ENCODE data around the gene TMEM81. TPM values are rescaled to one million over a fixed set of nuclear protein-coding genes. Genes with fewer than 3 reads are reported as not detected.

The TMEM81 gene
- total and polyA plus RNA-seq, 2 experiments from 2014 or later = 3.6 to 4.5 TPM

DNA sequence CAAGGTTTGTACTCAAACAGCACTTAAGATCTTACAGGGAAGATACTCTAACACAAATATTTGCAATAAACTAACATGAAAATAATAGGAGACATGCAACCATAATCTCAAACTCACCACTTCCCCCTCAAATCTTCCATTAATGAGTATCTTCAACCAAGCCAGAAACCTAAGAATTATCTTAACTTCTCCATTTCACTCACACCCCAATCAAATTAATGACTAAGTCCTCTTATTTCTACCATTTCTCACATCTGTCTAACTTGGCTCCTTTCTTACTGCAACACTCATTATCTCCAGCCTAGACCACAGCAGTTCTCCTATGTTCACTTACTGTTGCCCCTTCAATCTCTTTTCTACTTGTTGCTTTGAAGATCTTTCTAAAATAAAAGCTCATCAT lies 27.1 kb upstream of the TMEM81 start:
- Histone ChIP-seq H2AFZ (no peak overlapping the region), H3K27ac (ENCODE audit: low read depth) (no peak overlapping the region), H3F3A (replicated peaks; ENCODE audit: low read depth) (0 out of 2 replicates have a peak, but pooled peaks cover 6% of the 10 kb centered on the region), H3K27me3 (ENCODE audit: insufficient read depth) (no peaks in the 10 kb centered on the region), H3K4me1 (ENCODE audit: insufficient read depth) (no peaks in the 10 kb centered on the region), H3K36me3 (ENCODE audit: insufficient read depth) (peaks cover 31% of the 10 kb centered on the region), H3K4me3 (no peak overlapping the region), H3K4me2 (no peak overlapping the region), H4K20me1 (replicated peaks; ENCODE audit: insufficient read depth) (peaks cover 24% of the 10 kb centered on the region), H3K79me2 (replicated peaks; ENCODE audit: insufficient read depth) (peaks cover 25% of the 10 kb centered on the region), H3K9me2 (ENCODE audit: insufficient read depth) (no peaks in the 10 kb centered on the region)
- Mint-ChIP-seq H3K27ac (no peak overlapping the region), H3K9me3 (no peaks in the 10 kb centered on the region), H3K27me3 (ENCODE audit: insufficient read depth, low read depth, poor library complexity) (no peaks in the 10 kb centered on the region), H3K4me3 (no peak overlapping the region), H3K4me1 (no peaks in the 10 kb centered on the region), H3K36me3 (ENCODE audit: low read depth) (peaks cover 24% of the 10 kb centered on the region)
- ATAC-seq = no peak
- TF ChIP-seq ZNF331 (CRISPR knock-in tag; IDR thresholded peaks at IDR 0.05; ENCODE audit: low read depth) = no peak
- no peak for TF ChIP-seq POLR2AphosphoS5 (IDR thresholded peaks at IDR 0.05; ENCODE audit: low read depth)
- TF ChIP-seq, protein P1, sequence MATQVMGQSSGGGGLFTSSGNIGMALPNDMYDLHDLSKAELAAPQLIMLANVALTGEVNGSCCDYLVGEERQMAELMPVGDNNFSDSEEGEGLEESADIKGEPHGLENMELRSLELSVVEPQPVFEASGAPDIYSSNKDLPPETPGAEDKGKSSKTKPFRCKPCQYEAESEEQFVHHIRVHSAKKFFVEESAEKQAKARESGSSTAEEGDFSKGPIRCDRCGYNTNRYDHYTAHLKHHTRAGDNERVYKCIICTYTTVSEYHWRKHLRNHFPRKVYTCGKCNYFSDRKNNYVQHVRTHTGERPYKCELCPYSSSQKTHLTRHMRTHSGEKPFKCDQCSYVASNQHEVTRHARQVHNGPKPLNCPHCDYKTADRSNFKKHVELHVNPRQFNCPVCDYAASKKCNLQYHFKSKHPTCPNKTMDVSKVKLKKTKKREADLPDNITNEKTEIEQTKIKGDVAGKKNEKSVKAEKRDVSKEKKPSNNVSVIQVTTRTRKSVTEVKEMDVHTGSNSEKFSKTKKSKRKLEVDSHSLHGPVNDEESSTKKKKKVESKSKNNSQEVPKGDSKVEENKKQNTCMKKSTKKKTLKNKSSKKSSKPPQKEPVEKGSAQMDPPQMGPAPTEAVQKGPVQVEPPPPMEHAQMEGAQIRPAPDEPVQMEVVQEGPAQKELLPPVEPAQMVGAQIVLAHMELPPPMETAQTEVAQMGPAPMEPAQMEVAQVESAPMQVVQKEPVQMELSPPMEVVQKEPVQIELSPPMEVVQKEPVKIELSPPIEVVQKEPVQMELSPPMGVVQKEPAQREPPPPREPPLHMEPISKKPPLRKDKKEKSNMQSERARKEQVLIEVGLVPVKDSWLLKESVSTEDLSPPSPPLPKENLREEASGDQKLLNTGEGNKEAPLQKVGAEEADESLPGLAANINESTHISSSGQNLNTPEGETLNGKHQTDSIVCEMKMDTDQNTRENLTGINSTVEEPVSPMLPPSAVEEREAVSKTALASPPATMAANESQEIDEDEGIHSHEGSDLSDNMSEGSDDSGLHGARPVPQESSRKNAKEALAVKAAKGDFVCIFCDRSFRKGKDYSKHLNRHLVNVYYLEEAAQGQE (IDR thresholded peaks at IDR 0.05; ENCODE audit: unreplicated experiment) = no peak
- no peak for DNase-seq (ENCODE audit: low spot score)

DNA sequence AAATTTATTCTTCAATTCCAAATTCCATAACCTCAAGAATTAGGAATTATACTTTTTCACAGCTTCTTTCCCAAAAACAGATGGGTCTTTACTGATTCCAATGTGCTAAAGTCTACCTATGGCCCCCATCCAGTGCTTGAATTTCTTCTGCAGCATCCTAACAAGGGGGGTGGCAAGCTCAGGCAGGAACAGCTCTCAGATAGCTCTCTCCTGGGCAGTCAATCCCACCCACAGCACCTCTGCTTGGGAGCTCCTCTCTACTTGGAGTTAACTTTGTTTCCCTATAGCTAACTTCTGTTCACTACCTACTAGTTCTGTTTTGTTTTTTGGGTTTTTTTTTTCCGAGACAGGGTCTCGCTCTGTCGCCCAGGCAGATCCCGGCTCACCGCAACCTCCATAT lies 25.5 kb upstream of the TMEM81 start:
- H3K27ac Mint-ChIP-seq = no peak overlapping the region
- ATAC-seq = no peak
- no peak for DNase-seq (ENCODE audit: low spot score)
- TF ChIP-seq, protein P2, sequence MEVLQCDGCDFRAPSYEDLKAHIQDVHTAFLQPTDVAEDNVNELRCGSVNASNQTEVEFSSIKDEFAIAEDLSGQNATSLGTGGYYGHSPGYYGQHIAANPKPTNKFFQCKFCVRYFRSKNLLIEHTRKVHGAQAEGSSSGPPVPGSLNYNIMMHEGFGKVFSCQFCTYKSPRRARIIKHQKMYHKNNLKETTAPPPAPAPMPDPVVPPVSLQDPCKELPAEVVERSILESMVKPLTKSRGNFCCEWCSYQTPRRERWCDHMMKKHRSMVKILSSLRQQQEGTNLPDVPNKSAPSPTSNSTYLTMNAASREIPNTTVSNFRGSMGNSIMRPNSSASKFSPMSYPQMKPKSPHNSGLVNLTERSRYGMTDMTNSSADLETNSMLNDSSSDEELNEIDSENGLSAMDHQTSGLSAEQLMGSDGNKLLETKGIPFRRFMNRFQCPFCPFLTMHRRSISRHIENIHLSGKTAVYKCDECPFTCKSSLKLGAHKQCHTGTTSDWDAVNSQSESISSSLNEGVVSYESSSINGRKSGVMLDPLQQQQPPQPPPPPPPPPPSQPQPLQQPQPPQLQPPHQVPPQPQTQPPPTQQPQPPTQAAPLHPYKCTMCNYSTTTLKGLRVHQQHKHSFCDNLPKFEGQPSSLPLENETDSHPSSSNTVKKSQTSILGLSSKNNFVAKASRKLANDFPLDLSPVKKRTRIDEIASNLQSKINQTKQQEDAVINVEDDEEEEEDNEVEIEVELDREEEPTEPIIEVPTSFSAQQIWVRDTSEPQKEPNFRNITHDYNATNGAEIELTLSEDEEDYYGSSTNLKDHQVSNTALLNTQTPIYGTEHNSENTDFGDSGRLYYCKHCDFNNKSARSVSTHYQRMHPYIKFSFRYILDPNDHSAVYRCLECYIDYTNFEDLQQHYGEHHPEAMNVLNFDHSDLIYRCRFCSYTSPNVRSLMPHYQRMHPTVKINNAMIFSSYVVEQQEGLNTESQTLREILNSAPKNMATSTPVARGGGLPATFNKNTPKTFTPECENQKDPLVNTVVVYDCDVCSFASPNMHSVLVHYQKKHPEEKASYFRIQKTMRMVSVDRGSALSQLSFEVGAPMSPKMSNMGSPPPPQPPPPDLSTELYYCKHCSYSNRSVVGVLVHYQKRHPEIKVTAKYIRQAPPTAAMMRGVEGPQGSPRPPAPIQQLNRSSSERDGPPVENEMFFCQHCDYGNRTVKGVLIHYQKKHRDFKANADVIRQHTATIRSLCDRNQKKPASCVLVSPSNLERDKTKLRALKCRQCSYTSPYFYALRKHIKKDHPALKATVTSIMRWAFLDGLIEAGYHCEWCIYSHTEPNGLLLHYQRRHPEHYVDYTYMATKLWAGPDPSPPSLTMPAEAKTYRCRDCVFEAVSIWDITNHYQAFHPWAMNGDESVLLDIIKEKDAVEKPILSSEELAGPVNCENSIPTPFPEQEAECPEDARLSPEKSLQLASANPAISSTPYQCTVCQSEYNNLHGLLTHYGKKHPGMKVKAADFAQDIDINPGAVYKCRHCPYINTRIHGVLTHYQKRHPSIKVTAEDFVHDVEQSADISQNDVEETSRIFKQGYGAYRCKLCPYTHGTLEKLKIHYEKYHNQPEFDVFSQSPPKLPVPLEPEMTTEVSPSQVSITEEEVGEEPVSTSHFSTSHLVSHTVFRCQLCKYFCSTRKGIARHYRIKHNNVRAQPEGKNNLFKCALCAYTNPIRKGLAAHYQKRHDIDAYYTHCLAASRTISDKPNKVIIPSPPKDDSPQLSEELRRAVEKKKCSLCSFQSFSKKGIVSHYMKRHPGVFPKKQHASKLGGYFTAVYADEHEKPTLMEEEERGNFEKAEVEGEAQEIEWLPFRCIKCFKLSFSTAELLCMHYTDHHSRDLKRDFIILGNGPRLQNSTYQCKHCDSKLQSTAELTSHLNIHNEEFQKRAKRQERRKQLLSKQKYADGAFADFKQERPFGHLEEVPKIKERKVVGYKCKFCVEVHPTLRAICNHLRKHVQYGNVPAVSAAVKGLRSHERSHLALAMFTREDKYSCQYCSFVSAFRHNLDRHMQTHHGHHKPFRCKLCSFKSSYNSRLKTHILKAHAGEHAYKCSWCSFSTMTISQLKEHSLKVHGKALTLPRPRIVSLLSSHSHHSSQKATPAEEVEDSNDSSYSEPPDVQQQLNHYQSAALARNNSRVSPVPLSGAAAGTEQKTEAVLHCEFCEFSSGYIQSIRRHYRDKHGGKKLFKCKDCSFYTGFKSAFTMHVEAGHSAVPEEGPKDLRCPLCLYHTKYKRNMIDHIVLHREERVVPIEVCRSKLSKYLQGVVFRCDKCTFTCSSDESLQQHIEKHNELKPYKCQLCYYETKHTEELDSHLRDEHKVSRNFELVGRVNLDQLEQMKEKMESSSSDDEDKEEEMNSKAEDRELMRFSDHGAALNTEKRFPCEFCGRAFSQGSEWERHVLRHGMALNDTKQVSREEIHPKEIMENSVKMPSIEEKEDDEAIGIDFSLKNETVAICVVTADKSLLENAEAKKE (CRISPR knock-in tag; IDR thresholded peaks at IDR 0.05) = no peak
- TF ChIP-seq EZH2 (IDR thresholded peaks at IDR 0.05; ENCODE audit: low read depth, unreplicated experiment) (no peak), ZNF331 (CRISPR knock-in tag; IDR thresholded peaks at IDR 0.05; ENCODE audit: low read depth) (no peak), JUNB (IDR thresholded peaks at IDR 0.05; ENCODE audit: unreplicated experiment) (no peak), ZNF114 (CRISPR knock-in tag; IDR thresholded peaks at IDR 0.05) (no peak), NANOG (IDR thresholded peaks at IDR 0.05; ENCODE audit: borderline replicate concordance) (no peak), CREB1 (CRISPR knock-in tag; IDR thresholded peaks at IDR 0.05; ENCODE audit: low read depth) (no peak), POLR2AphosphoS5 (IDR thresholded peaks at IDR 0.05; ENCODE audit: low read depth) (no peak)
- TF ChIP-seq, protein P3, sequence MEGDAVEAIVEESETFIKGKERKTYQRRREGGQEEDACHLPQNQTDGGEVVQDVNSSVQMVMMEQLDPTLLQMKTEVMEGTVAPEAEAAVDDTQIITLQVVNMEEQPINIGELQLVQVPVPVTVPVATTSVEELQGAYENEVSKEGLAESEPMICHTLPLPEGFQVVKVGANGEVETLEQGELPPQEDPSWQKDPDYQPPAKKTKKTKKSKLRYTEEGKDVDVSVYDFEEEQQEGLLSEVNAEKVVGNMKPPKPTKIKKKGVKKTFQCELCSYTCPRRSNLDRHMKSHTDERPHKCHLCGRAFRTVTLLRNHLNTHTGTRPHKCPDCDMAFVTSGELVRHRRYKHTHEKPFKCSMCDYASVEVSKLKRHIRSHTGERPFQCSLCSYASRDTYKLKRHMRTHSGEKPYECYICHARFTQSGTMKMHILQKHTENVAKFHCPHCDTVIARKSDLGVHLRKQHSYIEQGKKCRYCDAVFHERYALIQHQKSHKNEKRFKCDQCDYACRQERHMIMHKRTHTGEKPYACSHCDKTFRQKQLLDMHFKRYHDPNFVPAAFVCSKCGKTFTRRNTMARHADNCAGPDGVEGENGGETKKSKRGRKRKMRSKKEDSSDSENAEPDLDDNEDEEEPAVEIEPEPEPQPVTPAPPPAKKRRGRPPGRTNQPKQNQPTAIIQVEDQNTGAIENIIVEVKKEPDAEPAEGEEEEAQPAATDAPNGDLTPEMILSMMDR (conservative IDR thresholded peaks at IDR 0.05; ENCODE audit: low read depth in 2 of 2) = no peak

More for the DNA sequence above, 25.5 kb upstream of the TMEM81 start:
- no peaks in the 10 kb centered on the region for H3K27me3 ChIP-seq (ENCODE audit: insufficient read depth)
- peaks cover 17% of the 10 kb centered on the region; the same call in 1 of the 2 replicates for H3K79me2 ChIP-seq (replicated peaks; ENCODE audit: insufficient read depth)
- no peaks in the 10 kb centered on the region for H3K9me3 Mint-ChIP-seq
- no peaks in the 10 kb centered on the region for H3K27me3 Mint-ChIP-seq (ENCODE audit: insufficient read depth, low read depth, poor library complexity)
- no peak overlapping the region for H2AFZ ChIP-seq
- H3K36me3 ChIP-seq (ENCODE audit: insufficient read depth) = peaks cover 39% of the 10 kb centered on the region
- H3K36me3 Mint-ChIP-seq (ENCODE audit: low read depth) = peaks cover 39% of the 10 kb centered on the region
- H3K4me3 Mint-ChIP-seq = no peak overlapping the region
- H3K4me1 ChIP-seq (ENCODE audit: insufficient read depth) = no peaks in the 10 kb centered on the region
- peaks cover 19% of the 10 kb centered on the region for H4K20me1 ChIP-seq (replicated peaks; ENCODE audit: insufficient read depth)
- H3K4me2 ChIP-seq = no peak overlapping the region
- H3K27ac ChIP-seq (ENCODE audit: low read depth) = no peak overlapping the region
- no peak overlapping the region for H3K4me3 ChIP-seq
- H3F3A ChIP-seq (replicated peaks; ENCODE audit: low read depth) = 0 out of 2 replicates have a peak, but pooled peaks cover 6% of the 10 kb centered on the region
- no peaks in the 10 kb centered on the region for H3K9me2 ChIP-seq (ENCODE audit: insufficient read depth)
- H3K4me1 Mint-ChIP-seq = no peaks in the 10 kb centered on the region
